SK-N-SH (cell line): ENCODE data around the gene DBNL. TPM values are rescaled to one million over a fixed set of nuclear protein-coding genes. Genes with fewer than 3 reads are reported as not detected.

Source experiments
- CTCF ChIA-PET: fragments of 300-600, 350-600 bp; formaldehyde crosslinking; extraction: SDS; loops from one replicate; lab custom pipeline; 2021; lab: Yijun Ruan, JAX
- POLR2A ChIA-PET: fragments of 350-600 bp; sonication (Branson Sonifier 250); formaldehyde crosslinking; extraction: SDS; loops from one replicate; lab custom pipeline; 2020; ENCODE audit warnings: antibody characterized with exemption, inconsistent platforms; lab: Yijun Ruan, JAX
- DNase-seq: peaks from one replicate; pipeline ENCODE4 v3.0.0; 2012
- H2AFZ ChIP-seq: fragments of 200-600 bp; sonication (generic); 2 replicates; pipeline ENCODE4 v1.8.1; 2016; ENCODE audit warnings: antibody characterized with exemption, mild to moderate bottlenecking, low read depth
- H3F3A ChIP-seq: fragments of 200-600 bp; sonication (generic); replicated peaks from 2 replicates; pipeline ENCODE3; 2016; ENCODE audit warnings: antibody characterized with exemption, mild to moderate bottlenecking; ENCODE audit not compliant: insufficient read depth
- H3K27ac ChIP-seq, 2 experiments: fragments of 200-500 bp in 1 of 2; fragments of 200-600 bp in 1 of 2; sonication (Bioruptor generic) in 1 of 2; sonication (generic), shearing (Covaris generic) in 1 of 2; 2 replicates each; pipeline versions ENCODE4 v1.5.1 to v1.6.1; 2014 to 2016; ENCODE audit warnings: low read depth in 2 of 2, inconsistent platforms in 1 of 2, low read length in 1 of 2, mild to moderate bottlenecking in 1 of 2, mixed read lengths in 1 of 2
- H3K27me3 ChIP-seq: fragments of 200-600 bp; sonication (generic), shearing (Covaris generic); 2 replicates; pipeline ENCODE4 v1.6.1; 2016; ENCODE audit warnings: mixed run types; ENCODE audit not compliant: insufficient read depth
- H3K36me3 ChIP-seq, 2 experiments: fragments of 200-500 bp in 1 of 2; fragments of 200-600 bp in 1 of 2; sonication (Bioruptor generic) in 1 of 2; sonication (generic) in 1 of 2; replicated peaks in 1 of 2; 2 replicates each; pipeline versions ENCODE3 to v1.5.1; 2014 to 2016; ENCODE audit warnings: low read length in 1 of 2, mild to moderate bottlenecking in 1 of 2; ENCODE audit not compliant: insufficient read depth in 2 of 2, control insufficient read depth in 1 of 2
- H3K4me1 ChIP-seq, 2 experiments: fragments of 200-500 bp in 1 of 2; fragments of 200-600 bp in 1 of 2; sonication (Bioruptor generic) in 1 of 2; sonication (generic), shearing (Covaris generic) in 1 of 2; 2 replicates each; pipeline versions ENCODE4 v1.5.1 to v1.6.1; 2014 to 2016; ENCODE audit warnings: low read depth in 1 of 2, low read length in 1 of 2, mixed run types in 1 of 2; ENCODE audit not compliant: insufficient read depth in 2 of 2, control insufficient read depth in 1 of 2
- H3K4me2 ChIP-seq: fragments of 200-600 bp; sonication (generic), shearing (Covaris generic); 2 replicates; pipeline ENCODE4 v1.6.1; 2017; ENCODE audit warnings: mixed run types
- H3K4me3 ChIP-seq, 2 experiments: fragments of 200-500 bp in 1 of 2; fragments of 200-600 bp in 1 of 2; sonication (Bioruptor generic) in 1 of 2; sonication (generic), shearing (Covaris generic) in 1 of 2; 2 replicates each; pipeline versions ENCODE4 v1.5.1 to v1.8.1; 2014 to 2016; ENCODE audit warnings: low read depth in 2 of 2, inconsistent platforms in 1 of 2, low read length in 1 of 2, mild to moderate bottlenecking in 1 of 2, mixed read lengths in 1 of 2, moderate library complexity in 1 of 2
- H3K79me2 ChIP-seq: fragments of 200-600 bp; sonication (generic); 2 replicates; pipeline ENCODE4 v1.8.1; 2017; ENCODE audit warnings: mild to moderate bottlenecking; ENCODE audit not compliant: insufficient read depth
- H3K9ac ChIP-seq: fragments of 200-600 bp; sonication (generic); 2 replicates; pipeline ENCODE4 v1.6.1; 2017; ENCODE audit warnings: mixed run types
- H3K9me2 ChIP-seq: fragments of 200-600 bp; sonication (generic); 2 replicates; pipeline ENCODE4 v1.6.1; 2017; ENCODE audit warnings: mixed run types
- H3K9me3 ChIP-seq: fragments of 200-600 bp; sonication (generic); 2 replicates; pipeline ENCODE4 v1.6.1; 2017; ENCODE audit warnings: mixed run types, mild to moderate bottlenecking, moderate library complexity
- H4K20me1 ChIP-seq: fragments of 200-600 bp; sonication (generic); 2 replicates; pipeline ENCODE4 v1.6.1; 2017; ENCODE audit warnings: mild to moderate bottlenecking, mixed run types; ENCODE audit not compliant: insufficient read depth
- CTCF ChIP-seq: fragments of 200-600 bp; sonication (generic); IDR thresholded peaks from 2 replicates; pipeline ENCODE4 v1.6.1; 2017; ENCODE audit warnings: antibody characterized with exemption, mild to moderate bottlenecking, moderate library complexity
- EP300 ChIP-seq, 2 experiments: IDR thresholded peaks; 2 replicates each; pipeline versions ENCODE4 v1.4.0 to v1.6.1; 2012; ENCODE audit warnings: borderline replicate concordance in 1 of 2, low read depth in 1 of 2, low read length in 1 of 2
- FOXJ3 ChIP-seq: sonication (generic); formaldehyde crosslinking; IDR thresholded peaks from 2 replicates; pipeline ENCODE4 v1.5.1; 2020; ENCODE audit warnings: mild to moderate bottlenecking, missing genetic modification reagents
- JUND ChIP-seq: IDR thresholded peaks from 2 replicates; pipeline ENCODE4 v1.4.0; 2012
- MAX ChIP-seq: IDR thresholded peaks from 2 replicates; pipeline ENCODE4 v1.4.0; 2012; ENCODE audit warnings: low read depth
- NFIC ChIP-seq: IDR thresholded peaks from 2 replicates; pipeline ENCODE4 v1.4.0; 2012; ENCODE audit warnings: borderline replicate concordance
- POLR2AphosphoS5 ChIP-seq: IDR thresholded peaks from 2 replicates; pipeline ENCODE4 v1.6.1; 2012; ENCODE audit warnings: low read depth, low read length
- TCF12 ChIP-seq: IDR thresholded peaks from 2 replicates; pipeline ENCODE4 v1.4.0; 2012
- USF2 ChIP-seq: fragments of 150-350 bp; IDR thresholded peaks from 2 replicates; pipeline ENCODE4 v1.6.1; 2017; ENCODE audit warnings: antibody characterized with exemption, low read length, low read depth, borderline replicate concordance
- ZBTB33 ChIP-seq: IDR thresholded peaks from 2 replicates; pipeline ENCODE4 v1.4.0; 2012; ENCODE audit warnings: low read depth, borderline replicate concordance
- WGBS: methylation state at CpG from one replicate; pipeline ENCODE4 v1.1.6; 2017; ENCODE audit warnings: low lambda C conversion rate; 5-methylcytosine and 5-hydroxymethylcytosine counted together
- polyA plus RNA-seq, 3 experiments: library from polyadenylated mRNA; depleted of rRNA; stranded (reverse); fragments of >200 nt; gene quantifications; 2 replicates each; pipeline ENCODE4 v1.2.3, GENCODE V29; 2012

Gene DBNL
- polyA plus RNA-seq, 1 of the 3 experiments (the other 2 are of a cell fraction) = 244 TPM

GRCh38 chr7:44043902-44044301, 600 bp upstream of the DBNL start (continued):
- TF ChIP-seq CTCF (no peak), NFIC (no peak), EP300 (IDR thresholded peaks at IDR 0.05; ENCODE audit: borderline replicate concordance in 1 of 2, low read depth in 1 of 2, low read length in 1 of 2) (no peak), ZBTB33 (no peak), JUND (no peak)

GRCh38 chr7:44045226-44046014, 918 bp downstream of the DBNL start:
- CTCF ChIA-PET = interaction anchor here (0.7 to 1.9 kb wide), 3 partner anchors 21 to 26 kb away, joined by 4 to 8 read pairs (median 4); no protein-coding TSS in a partner anchor
- WGBS = 26% methylated on average over 15 of the region's 15 CpGs
- TF ChIP-seq MAX = no peak
- TF ChIP-seq POLR2AphosphoS5 = no peak
- TF ChIP-seq TCF12 = no peak
- TF ChIP-seq USF2 = no peak
- no peak for TF ChIP-seq NFIC
- no peak for TF ChIP-seq FOXJ3 (CRISPR knock-in tag)
- TF ChIP-seq, all 33 proteins: peak for 0

More at GRCh38 chr7:44045226-44046014, 918 bp downstream of the DBNL start:
- Histone ChIP-seq H2AFZ (peak overlapping the region; percentile 86), H3K9me3 (no peaks in the 10 kb centered on the region), H3K27ac (peak overlapping the region; percentile 61 to 95), H3K9me2 (no peaks in the 10 kb centered on the region), H3K9ac (peak overlapping the region; percentile 80), H4K20me1 (peaks cover 46% of the 10 kb centered on the region), H3K4me3 (peak overlapping the region; percentile 75 to 94), H3K4me2 (peak overlapping the region; percentile 90), H3K36me3 (peaks cover 20 to 26% of the 10 kb centered on the region in 2 experiments), H3K27me3 (no peaks in the 10 kb centered on the region), H3K79me2 (peaks cover 59% of the 10 kb centered on the region), H3F3A (peaks cover 8% of the 10 kb centered on the region), H3K4me1 (peaks cover 9 to 26% of the 10 kb centered on the region in 2 experiments)
- POLR2A ChIA-PET = interaction anchor here (0.9 to 1.7 kb wide), 5 partner anchors 12 to 27 kb away, joined by 3 to 11 read pairs (median 3); partner anchors contain the start of gene PGAM2
- DNase-seq = no peak
